ENCODE data around the gene TP53AIP1. TPM values are rescaled to one million over a fixed set of nuclear protein-coding genes. Genes with fewer than 3 reads are reported as not detected.

TP53AIP1 gene
- total and polyA plus RNA-seq, 3 experiments from 2014 or later = not detected

DNA sequence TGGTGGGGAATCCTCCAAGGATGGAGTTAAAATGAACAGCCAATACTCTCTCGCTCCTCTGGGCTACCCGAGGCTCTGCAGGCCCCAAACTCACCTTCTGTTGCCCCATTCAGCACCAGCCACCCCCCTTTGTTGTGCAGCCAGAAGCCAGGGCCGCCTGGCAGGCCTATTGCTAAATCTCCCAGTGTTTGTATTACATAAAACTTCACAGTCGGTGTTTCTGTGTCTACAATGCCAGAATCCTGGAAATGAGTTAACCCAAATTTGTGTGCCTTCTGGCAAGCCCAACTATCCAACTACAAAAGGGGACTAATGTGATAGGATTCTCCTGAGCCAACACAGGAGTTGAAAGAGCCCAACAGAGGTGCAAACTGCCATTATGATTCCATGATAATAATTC lies 42.2 kb downstream of the TP53AIP1 start:
- H3K4me3 Mint-ChIP-seq = no peak overlapping the region
- Histone ChIP-seq H3K4me3 (ENCODE audit: low read length) (no peak overlapping the region), H3K9me3 (ENCODE audit: low read length) (no peaks in the 10 kb centered on the region), H3K4me1 (ENCODE audit: insufficient read depth, low read length) (no peaks in the 10 kb centered on the region), H3K36me3 (ENCODE audit: insufficient read depth, low read length) (no peaks in the 10 kb centered on the region), H3K27ac (ENCODE audit: low read depth, low read length) (no peak overlapping the region), H3K27me3 (ENCODE audit: insufficient read depth, low read length, poor library complexity, severe bottlenecking) (no peaks in the 10 kb centered on the region)
- no peaks in the 10 kb centered on the region for H3K9me3 Mint-ChIP-seq
- H3K27ac Mint-ChIP-seq = no peak overlapping the region
- DNase-seq = no peak
- peaks cover 5 to 16% (median 11%) of the 10 kb centered on the region in 3 donors for H3K4me1 Mint-ChIP-seq
- H3K27me3 Mint-ChIP-seq = peaks cover 5 to 14% of the 10 kb centered on the region in 2 donors
- H3K36me3 Mint-ChIP-seq = no peaks in the 10 kb centered on the region
- ChIA-PET POLR2A (no interaction called here), CTCF (no interaction called here)

GRCh38 chr11:128898580-128899344 lies 43.9 kb downstream of the TP53AIP1 start:
- H3K27me3 ChIP-seq (ENCODE audit: insufficient read depth, low read length, poor library complexity, severe bottlenecking) = no peaks in the 10 kb centered on the region
- CTCF ChIA-PET = no interaction called here
- no peaks in the 10 kb centered on the region for H3K9me3 ChIP-seq (ENCODE audit: low read length)
- H3K4me3 ChIP-seq (ENCODE audit: low read length) = no peak overlapping the region
- no peaks in the 10 kb centered on the region for H3K4me1 ChIP-seq (ENCODE audit: insufficient read depth, low read length)
- Mint-ChIP-seq H3K9me3 (no peaks in the 10 kb centered on the region), H3K4me1 (peaks cover 0 to 5% (median 2%) of the 10 kb centered on the region in 3 donors), H3K27ac (no peak overlapping the region), H3K4me3 (no peak overlapping the region), H3K36me3 (no peaks in the 10 kb centered on the region), H3K27me3 (peaks cover 17% of the 10 kb centered on the region in 2 donors)
- no peak for DNase-seq
- no peak overlapping the region for H3K27ac ChIP-seq (ENCODE audit: low read depth, low read length)
- POLR2A ChIA-PET = no interaction called here
- no peaks in the 10 kb centered on the region for H3K36me3 ChIP-seq (ENCODE audit: insufficient read depth, low read length)

GRCh38 chr11:128897826-128898225 lies 44.8 kb downstream of the TP53AIP1 start:
- DNase-seq = no peak
- Mint-ChIP-seq H3K9me3 (no peaks in the 10 kb centered on the region), H3K27ac (no peak overlapping the region), H3K4me1 (no peaks in the 10 kb centered on the region), H3K4me3 (no peak overlapping the region), H3K27me3 (peaks cover 16 to 21% of the 10 kb centered on the region in 2 donors), H3K36me3 (no peaks in the 10 kb centered on the region)
- H3K27ac ChIP-seq (ENCODE audit: low read depth, low read length) = no peak overlapping the region
- H3K4me1 ChIP-seq (ENCODE audit: insufficient read depth, low read length) = no peaks in the 10 kb centered on the region
- no peaks in the 10 kb centered on the region for H3K27me3 ChIP-seq (ENCODE audit: insufficient read depth, low read length, poor library complexity, severe bottlenecking)
- H3K4me3 ChIP-seq (ENCODE audit: low read length) = no peak overlapping the region
- ChIA-PET CTCF (no interaction called here), POLR2A (no interaction called here)
- no peaks in the 10 kb centered on the region for H3K36me3 ChIP-seq (ENCODE audit: insufficient read depth, low read length)
- no peaks in the 10 kb centered on the region for H3K9me3 ChIP-seq (ENCODE audit: low read length)

DNA sequence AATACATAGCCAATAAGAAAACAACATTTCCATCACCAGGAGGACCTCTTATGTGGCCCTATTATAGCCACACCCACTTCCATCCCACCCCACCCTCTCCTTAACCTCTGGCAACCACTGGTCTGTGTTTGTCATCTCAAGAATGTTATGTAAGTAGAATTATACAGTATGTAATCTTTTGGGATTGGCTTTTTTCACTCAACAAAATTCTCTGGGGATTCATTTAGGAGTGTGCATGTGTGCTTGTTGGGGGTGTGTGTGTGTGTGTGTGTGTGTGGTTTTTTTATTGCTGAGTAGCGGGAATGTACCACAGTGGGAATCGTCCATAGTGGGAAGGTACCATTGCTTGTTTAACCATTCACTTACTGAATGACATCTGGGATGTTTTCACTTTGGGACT lies 46.3 kb downstream of the TP53AIP1 start:
- no peaks in the 10 kb centered on the region for H3K9me3 ChIP-seq (ENCODE audit: low read length)
- Mint-ChIP-seq H3K9me3 (no peaks in the 10 kb centered on the region), H3K4me1 (peaks cover 1 to 8% (median 4%) of the 10 kb centered on the region in 3 donors), H3K36me3 (no peaks in the 10 kb centered on the region), H3K27me3 (peaks cover 27 to 34% of the 10 kb centered on the region in 2 donors), H3K27ac (no peak overlapping the region), H3K4me3 (no peak overlapping the region)
- H3K27ac ChIP-seq (ENCODE audit: low read depth, low read length) = no peak overlapping the region
- DNase-seq = no peak
- POLR2A ChIA-PET = no interaction called here
- H3K4me3 ChIP-seq (ENCODE audit: low read length) = no peak overlapping the region
- no peaks in the 10 kb centered on the region for H3K27me3 ChIP-seq (ENCODE audit: insufficient read depth, low read length, poor library complexity, severe bottlenecking)
- H3K36me3 ChIP-seq (ENCODE audit: insufficient read depth, low read length) = no peaks in the 10 kb centered on the region
- H3K4me1 ChIP-seq (ENCODE audit: insufficient read depth, low read length) = no peaks in the 10 kb centered on the region
- CTCF ChIA-PET = no interaction called here

DNA sequence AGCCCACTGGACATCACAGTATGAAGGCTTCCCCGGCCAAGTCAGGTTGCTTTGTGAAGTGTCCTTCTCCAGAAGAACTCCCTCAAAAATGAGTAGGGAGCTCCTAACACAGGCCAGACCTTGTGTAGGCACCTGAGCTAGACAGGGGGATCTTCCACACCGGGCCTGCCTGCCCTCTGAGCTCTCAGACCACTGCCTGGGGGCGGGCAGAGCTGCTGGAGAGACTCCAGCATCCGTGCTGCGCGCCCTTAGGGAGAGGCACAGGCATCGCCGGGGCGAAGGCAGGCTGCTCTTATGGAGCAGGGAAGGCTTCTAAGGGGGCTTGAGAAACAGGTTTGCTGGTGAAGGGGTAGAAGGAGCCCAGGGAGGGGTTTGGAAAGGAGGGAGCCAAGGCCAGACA lies 47.1 kb downstream of the TP53AIP1 start:
- Mint-ChIP-seq H3K9me3 (no peaks in the 10 kb centered on the region), H3K27me3 (peaks cover 27 to 40% of the 10 kb centered on the region in 2 donors), H3K4me3 (no peak overlapping the region), H3K36me3 (no peaks in the 10 kb centered on the region), H3K27ac (peak overlapping the region in 1 of 8 donors; percentile 44), H3K4me1 (peaks cover 6 to 13% (median 9%) of the 10 kb centered on the region in 3 donors)
- Histone ChIP-seq H3K27me3 (ENCODE audit: insufficient read depth, low read length, poor library complexity, severe bottlenecking) (no peaks in the 10 kb centered on the region), H3K4me1 (ENCODE audit: insufficient read depth, low read length) (no peaks in the 10 kb centered on the region), H3K27ac (ENCODE audit: low read depth, low read length) (no peak overlapping the region), H3K4me3 (ENCODE audit: low read length) (no peak overlapping the region), H3K9me3 (ENCODE audit: low read length) (no peaks in the 10 kb centered on the region), H3K36me3 (ENCODE audit: insufficient read depth, low read length) (no peaks in the 10 kb centered on the region)
- no peak for DNase-seq
- ChIA-PET POLR2A (no interaction called here), CTCF (interaction anchor here (1.8 kb wide), 1 partner anchor 11 kb away, joined by 6 read pairs; no protein-coding TSS in a partner anchor)

DNA sequence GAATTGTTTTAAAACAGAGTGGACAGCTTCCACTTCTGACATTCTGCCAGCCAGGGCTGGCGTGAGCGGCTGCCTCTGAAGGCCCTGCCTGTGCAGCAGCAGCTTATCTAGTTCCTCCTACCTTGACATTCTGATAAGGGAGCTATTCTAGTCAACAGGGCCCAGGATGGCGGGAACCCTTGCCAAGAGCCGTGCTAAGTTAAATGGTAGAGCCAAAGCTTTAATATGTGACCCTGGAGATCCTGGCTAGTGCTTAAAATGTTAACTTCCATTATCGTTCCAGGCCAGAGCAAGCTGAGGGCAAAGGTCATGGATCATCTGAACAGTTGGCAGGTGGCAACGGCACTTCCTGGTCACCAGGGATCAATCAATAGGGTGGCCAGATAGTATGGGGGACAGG lies 48.0 kb downstream of the TP53AIP1 start:
- ChIA-PET POLR2A (no interaction called here), CTCF (interaction anchor here (0.8 to 1.8 kb wide), 3 partner anchors 10 to 62 kb away, joined by 4 to 6 read pairs (median 5); no protein-coding TSS in a partner anchor)
- Mint-ChIP-seq H3K27ac (no peak overlapping the region), H3K27me3 (peaks cover 33 to 47% of the 10 kb centered on the region in 2 donors), H3K4me3 (no peak overlapping the region), H3K4me1 (peaks cover 6 to 20% (median 9%) of the 10 kb centered on the region in 3 donors), H3K36me3 (no peaks in the 10 kb centered on the region), H3K9me3 (no peaks in the 10 kb centered on the region)
- no peak overlapping the region for H3K27ac ChIP-seq (ENCODE audit: low read depth, low read length)
- no peaks in the 10 kb centered on the region for H3K36me3 ChIP-seq (ENCODE audit: insufficient read depth, low read length)
- no peaks in the 10 kb centered on the region for H3K9me3 ChIP-seq (ENCODE audit: low read length)
- H3K27me3 ChIP-seq (ENCODE audit: insufficient read depth, low read length, poor library complexity, severe bottlenecking) = peaks cover 8% of the 10 kb centered on the region
- no peak for DNase-seq
- no peak overlapping the region for H3K4me3 ChIP-seq (ENCODE audit: low read length)
- H3K4me1 ChIP-seq (ENCODE audit: insufficient read depth, low read length) = peaks cover 5% of the 10 kb centered on the region

DNA sequence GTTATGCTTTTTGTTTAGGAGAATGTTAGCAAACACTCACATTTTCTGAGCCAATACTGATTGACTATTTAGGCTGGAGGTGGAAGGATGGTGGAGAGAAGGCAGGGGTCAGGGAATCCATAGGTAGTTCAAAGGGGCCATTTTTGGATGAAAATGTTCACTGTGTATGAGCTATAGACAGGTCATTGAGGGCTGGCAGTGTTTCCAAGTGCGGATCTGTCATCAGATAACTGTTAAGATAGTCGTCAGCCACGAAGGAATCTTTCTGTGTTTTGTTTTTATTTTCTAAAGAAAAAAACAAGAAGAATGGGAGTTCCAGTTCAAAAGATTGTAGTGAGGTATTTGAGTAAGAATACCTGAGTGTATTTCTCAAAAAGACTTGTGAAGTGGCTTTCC lies 48.4 kb downstream of the TP53AIP1 start:
- Mint-ChIP-seq H3K36me3 (no peaks in the 10 kb centered on the region), H3K9me3 (no peaks in the 10 kb centered on the region), H3K4me3 (no peak overlapping the region), H3K4me1 (peaks cover 6 to 20% (median 9%) of the 10 kb centered on the region in 3 donors), H3K27me3 (peaks cover 37 to 51% of the 10 kb centered on the region in 2 donors), H3K27ac (no peak overlapping the region)
- ChIA-PET CTCF (interaction anchor here (0.8 to 1.8 kb wide), 4 partner anchors 9 to 62 kb away, joined by 4 to 6 read pairs (median 6); no protein-coding TSS in a partner anchor), POLR2A (no interaction called here)
- peaks cover 12% of the 10 kb centered on the region for H3K27me3 ChIP-seq (ENCODE audit: insufficient read depth, low read length, poor library complexity, severe bottlenecking)
- H3K4me1 ChIP-seq (ENCODE audit: insufficient read depth, low read length) = peaks cover 5% of the 10 kb centered on the region
- H3K27ac ChIP-seq (ENCODE audit: low read depth, low read length) = no peak overlapping the region
- no peaks in the 10 kb centered on the region for H3K9me3 ChIP-seq (ENCODE audit: low read length)
- H3K4me3 ChIP-seq (ENCODE audit: low read length) = no peak overlapping the region
- H3K36me3 ChIP-seq (ENCODE audit: insufficient read depth, low read length) = no peaks in the 10 kb centered on the region
- no peak for DNase-seq

GRCh38 chr11:128893578-128894285 lies 48.9 kb downstream of the TP53AIP1 start:
- peaks cover 39 to 54% of the 10 kb centered on the region in 2 donors for H3K27me3 Mint-ChIP-seq
- peaks cover 6 to 20% (median 9%) of the 10 kb centered on the region in 3 donors for H3K4me1 Mint-ChIP-seq
- Histone ChIP-seq H3K27ac (ENCODE audit: low read depth, low read length) (no peak overlapping the region), H3K27me3 (ENCODE audit: insufficient read depth, low read length, poor library complexity, severe bottlenecking) (peaks cover 13% of the 10 kb centered on the region), H3K9me3 (ENCODE audit: low read length) (no peaks in the 10 kb centered on the region), H3K4me1 (ENCODE audit: insufficient read depth, low read length) (peaks cover 5% of the 10 kb centered on the region), H3K36me3 (ENCODE audit: insufficient read depth, low read length) (no peaks in the 10 kb centered on the region), H3K4me3 (ENCODE audit: low read length) (no peak overlapping the region)
- H3K4me3 Mint-ChIP-seq = no peak overlapping the region
- CTCF ChIA-PET = interaction anchor here (0.8 to 2.3 kb wide), 5 partner anchors 8 to 13 kb away, joined by 3 to 7 read pairs (median 4); no protein-coding TSS in a partner anchor
- no peak overlapping the region for H3K27ac Mint-ChIP-seq
- POLR2A ChIA-PET = no interaction called here
- no peaks in the 10 kb centered on the region for H3K9me3 Mint-ChIP-seq
- no peak for DNase-seq
- no peaks in the 10 kb centered on the region for H3K36me3 Mint-ChIP-seq
